Left lobe of liver (tissue), 2 donors: ENCODE measurements around the gene HBQ1. TPM values are rescaled to one million over a fixed set of nuclear protein-coding genes. Genes with fewer than 3 reads are reported as not detected.
"Not testable (repeated sequence)": the region's sequence is repeated elsewhere in the genome, so short reads cannot be mapped to it uniquely, and the experiment has no call there.

Source experiments
- ATAC-seq: fragments of 200-7000 bp; cut with Tn5 transposase; one replicate; pipeline ENCODE4 v1.9.1; 2020; ENCODE audit warnings: mild to moderate bottlenecking, moderate library complexity
- DNase-seq: peaks from one replicate; pipeline ENCODE4 v3.0.0-alpha.2; 2020; ENCODE audit warnings: low spot score
- total RNA-seq: library from RNA; stranded (reverse); gene quantifications from one replicate; pipeline ENCODE4 v1.2.1, GENCODE V29; 2021
- donor health status: DM: no; HTN: no; CAD: no; lungs with moderate emphysema.
- donor health status: DM: no; HTN: yes; CAD: no.

Gene HBQ1
- not detected for total RNA-seq

DNA sequence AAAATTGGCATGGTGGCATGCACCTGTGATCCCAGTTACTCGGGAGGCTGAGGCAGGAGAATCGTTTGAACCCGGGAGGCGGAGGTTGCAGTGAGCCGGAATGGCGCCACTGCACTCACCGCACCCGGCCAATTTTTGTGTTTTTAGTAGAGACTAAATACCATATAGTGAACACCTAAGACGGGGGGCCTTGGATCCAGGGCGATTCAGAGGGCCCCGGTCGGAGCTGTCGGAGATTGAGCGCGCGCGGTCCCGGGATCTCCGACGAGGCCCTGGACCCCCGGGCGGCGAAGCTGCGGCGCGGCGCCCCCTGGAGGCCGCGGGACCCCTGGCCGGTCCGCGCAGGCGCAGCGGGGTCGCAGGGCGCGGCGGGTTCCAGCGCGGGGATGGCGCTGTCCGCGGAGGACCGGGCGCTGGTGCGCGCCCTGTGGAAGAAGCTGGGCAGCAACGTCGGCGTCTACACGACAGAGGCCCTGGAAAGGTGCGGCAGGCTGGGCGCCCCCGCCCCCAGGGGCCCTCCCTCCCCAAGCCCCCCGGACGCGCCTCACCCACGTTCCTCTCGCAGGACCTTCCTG lies at the start of gene HBQ1:
HBQ1 (plus strand) TSS at position 359 of the 575 bp plus-strand sequence; CDS start at position 387, 28 bp downstream.
- DNase-seq (no peak), ATAC-seq (no peak)

DNA sequence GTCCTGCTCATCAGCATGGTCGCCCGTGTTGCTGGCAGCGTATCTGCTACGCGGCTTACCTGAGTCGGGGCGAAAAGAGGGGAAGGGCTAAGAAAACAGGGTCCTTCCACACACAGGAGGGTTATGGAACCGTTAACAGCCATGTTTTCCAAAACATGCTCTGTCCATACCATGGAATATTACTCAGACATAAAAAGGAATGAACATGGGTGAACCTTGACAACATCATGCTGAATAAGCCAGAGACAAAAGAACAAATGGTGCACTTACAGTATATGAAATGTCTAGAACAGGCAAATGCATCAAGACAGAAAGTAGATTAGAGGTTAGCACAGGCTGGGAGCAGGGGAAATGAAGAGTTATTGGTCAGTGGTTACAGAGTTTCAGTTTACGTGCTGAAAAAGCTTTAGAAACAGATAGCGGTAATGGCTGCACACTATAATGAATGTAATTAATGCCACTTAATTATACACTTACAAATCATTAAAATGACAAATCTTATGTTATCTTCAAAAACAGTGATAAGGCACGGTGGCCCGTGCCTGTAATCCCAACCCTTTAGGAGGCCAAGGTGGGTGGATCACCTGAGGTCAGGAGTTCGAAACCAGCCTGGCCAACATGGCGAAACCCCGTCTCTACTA lies 49.6 kb upstream of the HBQ1 start:
- ATAC-seq, result no peak
- no peak for DNase-seq

- DNase-seq (no peak), ATAC-seq (no peak)
These were observed 48.1 kb upstream of the HBQ1 start for GRCh38 chr16:132120-132519.

GRCh38 chr16:133716-134115 lies 46.5 kb upstream of the HBQ1 start:
- ATAC-seq (no peak), DNase-seq (no peak)

- ATAC-seq, result peak; percentile 33
- peak; percentile 51 for DNase-seq
These were observed 42.2 kb upstream of the HBQ1 start for GRCh38 chr16:138049-138417.

DNA sequence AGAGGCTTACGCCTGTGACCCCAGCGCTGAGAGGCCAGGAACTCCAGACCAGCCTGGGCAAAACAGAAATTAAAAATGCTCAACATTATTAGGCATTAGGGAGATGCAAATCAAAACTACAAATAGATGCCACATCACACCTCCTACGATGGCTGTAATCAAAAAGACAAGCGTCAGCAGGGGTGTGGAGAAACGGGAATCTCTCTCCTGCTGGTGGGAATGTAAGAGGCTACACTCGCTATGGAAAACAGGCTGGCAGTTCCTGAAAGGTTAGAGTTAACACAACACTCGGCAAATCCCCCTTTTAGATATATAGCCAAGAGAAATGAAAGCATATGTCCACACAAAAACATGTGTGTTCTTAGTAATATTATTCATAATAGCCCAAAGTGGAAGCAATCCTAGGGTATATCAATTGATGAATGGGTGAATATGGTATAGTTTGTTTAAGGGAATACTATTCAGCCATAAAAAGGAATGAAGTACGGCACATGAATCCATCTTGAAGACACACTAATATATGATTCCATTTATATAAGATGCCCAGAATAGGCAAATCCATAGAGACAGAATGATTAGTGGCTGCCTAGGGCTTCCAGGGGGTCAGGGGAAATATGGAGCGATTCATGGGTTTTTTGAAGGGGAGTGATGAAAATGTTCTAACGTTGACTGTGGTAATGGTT lies 39.9 kb upstream of the HBQ1 start:
- no peak for ATAC-seq
- no peak for DNase-seq

- no peak for DNase-seq
- no peak for ATAC-seq
These were observed 37.8 kb upstream of the HBQ1 start for GRCh38 chr16:142405-142967.

GRCh38 chr16:143047-143446 lies 37.2 kb upstream of the HBQ1 start:
- no peak for ATAC-seq
- no peak for DNase-seq

DNA sequence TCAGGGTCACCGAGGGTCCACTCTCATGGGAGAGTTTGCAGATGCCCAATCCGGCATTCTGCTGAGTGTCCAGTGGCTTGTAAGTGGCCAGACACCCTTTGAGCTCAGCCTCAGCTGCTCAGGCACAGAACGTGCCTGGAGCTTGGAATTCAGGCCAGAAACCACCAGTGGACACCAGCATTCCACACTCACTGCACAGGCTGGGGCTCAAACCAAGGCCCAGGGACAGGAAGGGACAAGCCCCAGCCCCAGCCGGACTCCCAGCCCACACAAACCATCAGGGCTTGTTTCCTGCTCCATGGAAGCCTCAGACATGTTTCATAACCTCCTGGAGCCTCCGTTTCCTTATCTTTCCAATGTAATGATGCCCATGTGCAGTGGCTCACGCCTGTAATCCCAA lies 36.8 kb upstream of the HBQ1 start:
- DNase-seq (no peak), ATAC-seq (no peak)

DNA sequence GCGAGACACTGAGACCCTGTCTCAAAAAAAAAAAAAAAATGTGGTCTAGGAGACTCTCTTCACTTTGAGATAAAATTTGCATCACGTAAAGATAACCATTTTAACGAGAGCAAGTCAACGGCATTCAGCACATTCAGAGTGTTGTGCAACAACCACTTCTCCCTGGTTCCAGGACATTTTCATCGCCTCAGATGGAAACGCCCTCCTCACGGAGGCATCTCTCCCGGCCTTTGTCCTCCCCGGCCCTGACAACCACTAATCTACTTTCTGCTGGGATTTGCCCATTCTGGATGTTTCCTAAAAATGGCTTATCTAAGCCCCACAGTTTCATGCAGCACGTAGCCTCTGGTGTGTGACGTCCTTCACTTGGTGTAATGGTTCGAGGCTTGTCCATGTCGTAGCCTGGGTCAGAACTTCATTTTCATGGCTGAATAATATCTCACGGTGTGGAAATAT lies 35.4 kb upstream of the HBQ1 start:
- no peak for DNase-seq
- ATAC-seq, result no peak

GRCh38 chr16:146646-147045 lies 33.6 kb upstream of the HBQ1 start:
- DNase-seq (no peak), ATAC-seq (no peak)

- ATAC-seq (no peak), DNase-seq (no peak)
These were observed 31.1 kb upstream of the HBQ1 start for GRCh38 chr16:149024-149660.

DNA sequence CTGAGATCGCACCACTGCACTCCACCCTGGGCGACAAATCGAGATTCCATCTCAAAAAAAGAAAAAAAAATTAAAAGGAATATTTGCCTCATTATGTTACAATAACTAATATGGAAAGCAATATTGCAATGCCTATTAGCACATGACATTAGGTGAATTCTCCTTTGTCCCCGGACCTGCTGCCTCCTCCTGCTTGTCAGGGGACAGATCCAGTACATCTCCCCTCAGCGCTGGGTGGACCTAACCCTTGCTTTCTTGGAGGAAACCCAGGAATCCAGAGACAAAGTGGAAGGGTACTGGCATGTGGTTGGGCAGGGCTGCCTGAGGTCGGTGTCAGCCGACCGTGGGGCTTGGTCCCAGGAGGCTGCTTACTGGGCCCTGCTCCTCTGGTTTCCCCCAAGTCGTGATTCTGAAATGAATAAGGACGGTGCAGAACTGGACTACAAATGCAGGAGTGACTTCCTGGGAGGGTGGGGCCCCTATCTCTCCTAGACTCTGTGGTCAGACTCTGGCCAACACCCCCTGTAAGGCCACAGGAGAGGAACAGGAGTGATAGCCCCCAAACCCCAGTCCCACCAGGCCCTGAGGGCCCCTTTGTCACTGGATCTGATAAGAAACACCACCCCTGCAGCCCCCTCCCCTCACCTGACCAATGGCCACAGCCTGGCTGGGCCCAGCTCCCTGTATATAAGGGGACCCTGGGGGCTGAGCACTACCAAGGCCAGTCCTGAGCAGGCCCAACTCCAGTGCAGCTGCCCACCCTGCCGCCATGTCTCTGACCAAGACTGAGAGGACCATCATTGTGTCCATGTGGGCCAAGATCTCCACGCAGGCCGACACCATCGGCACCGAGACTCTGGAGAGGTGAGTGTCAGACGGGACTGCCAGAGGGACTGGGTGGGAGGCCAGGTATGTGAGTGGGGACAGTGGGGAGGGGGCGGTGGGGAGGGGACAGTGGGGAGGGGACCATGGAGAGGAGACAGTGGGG lies 27.8 kb upstream of the HBQ1 start, which contains the start of gene HBZ:
HBZ (plus strand) TSS at position 504 of the 988 bp plus-strand sequence; CDS start at position 770, 266 bp downstream.
- DNase-seq, result no peak
- no peak for ATAC-seq

DNA sequence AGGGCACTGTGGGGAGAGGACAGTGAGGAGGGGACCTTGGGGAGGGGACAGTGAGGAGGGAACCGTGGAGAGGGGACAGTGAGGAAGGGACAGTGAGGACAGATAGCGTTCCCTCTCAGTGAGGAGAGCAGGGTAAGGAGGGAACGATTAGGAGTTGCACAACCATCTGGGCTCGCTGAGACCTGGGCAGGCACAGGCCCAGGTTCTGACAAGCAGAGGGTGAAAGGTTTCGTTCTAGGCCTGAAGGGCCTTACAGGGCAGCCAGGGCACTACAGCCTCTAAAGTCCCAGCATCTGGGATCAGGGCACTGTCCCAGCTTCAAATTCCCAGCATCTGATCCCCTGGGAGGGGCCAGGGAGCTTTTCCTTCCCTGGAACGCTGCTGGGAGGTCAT lies 27.1 kb upstream of the HBQ1 start:
- ATAC-seq, result peak; percentile 95
- DNase-seq, result not testable (repeated sequence)

GRCh38 chr16:153550-154216 lies 26.6 kb upstream of the HBQ1 start:
- peak; percentile 25 for ATAC-seq

DNA sequence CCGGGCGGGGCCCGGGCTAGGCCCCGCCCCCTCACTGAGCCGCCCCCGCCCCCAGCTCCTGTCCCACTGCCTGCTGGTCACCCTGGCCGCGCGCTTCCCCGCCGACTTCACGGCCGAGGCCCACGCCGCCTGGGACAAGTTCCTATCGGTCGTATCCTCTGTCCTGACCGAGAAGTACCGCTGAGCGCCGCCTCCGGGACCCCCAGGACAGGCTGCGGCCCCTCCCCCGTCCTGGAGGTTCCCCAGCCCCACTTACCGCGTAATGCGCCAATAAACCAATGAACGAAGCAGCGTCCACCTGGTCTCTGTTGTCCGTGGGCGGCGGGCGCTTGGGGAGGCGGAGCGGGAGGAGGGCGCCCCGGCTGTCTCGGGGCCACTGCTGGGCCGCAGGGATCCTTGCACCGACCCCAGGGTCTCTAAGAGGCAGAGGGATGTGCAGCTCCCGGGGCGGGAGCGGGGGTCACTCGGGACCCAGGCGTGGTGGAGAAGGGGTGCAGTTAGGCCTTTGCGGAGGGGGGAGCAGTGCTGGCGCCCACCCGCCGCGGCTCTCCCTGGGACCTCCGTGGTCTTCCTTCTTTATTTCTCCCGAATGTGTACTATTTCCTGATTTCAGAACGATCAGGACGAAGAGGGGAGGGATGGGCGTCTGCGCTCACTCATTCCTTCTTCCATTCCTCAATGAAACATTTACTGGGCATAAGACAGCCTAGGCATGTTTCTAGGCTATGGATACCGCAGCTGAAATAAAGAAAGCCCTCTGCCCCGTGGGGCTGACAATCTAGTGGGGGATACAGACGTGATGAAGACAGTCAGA lies 25.8 kb upstream of the HBQ1 start:
- DNase-seq (no peak), ATAC-seq (no peak)

More at GRCh38 chr16:153550-154216, 26.6 kb upstream of the HBQ1 start:
- DNase-seq, result not testable (repeated sequence)

- no peak for ATAC-seq
- no peak for DNase-seq
These were observed 25.2 kb upstream of the HBQ1 start for GRCh38 chr16:155031-155398.

DNA sequence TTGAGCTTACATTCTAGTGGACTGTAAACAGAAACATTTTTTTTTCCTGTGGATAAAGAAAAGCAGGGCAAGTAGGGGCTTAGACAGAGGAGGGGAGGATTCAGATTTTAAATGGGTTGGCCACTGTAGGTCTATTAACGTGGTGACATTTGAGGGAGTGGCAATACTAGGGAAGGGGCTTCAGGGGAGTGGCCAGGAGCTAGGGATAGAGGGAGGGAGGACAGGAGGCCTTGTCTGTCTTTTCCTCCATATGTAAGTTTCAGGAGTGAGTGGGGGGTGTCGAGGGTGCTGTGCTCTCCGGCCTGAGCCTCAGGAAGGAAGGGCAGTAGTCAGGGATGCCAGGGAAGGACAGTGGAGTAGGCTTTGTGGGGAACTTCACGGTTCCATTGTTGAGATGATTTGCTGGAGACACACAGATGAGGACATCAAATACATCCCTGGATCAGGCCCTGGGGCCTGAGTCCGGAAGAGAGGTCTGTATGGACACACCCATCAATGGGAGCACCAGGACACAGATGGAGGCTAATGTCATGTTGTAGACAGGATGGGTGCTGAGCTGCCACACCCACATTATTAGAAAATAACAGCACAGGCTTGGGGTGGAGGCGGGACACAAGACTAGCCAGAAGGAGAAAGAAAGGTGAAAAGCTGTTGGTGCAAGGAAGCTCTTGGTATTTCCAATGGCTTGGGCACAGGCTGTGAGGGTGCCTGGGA lies 21.0 kb upstream of the HBQ1 start:
- DNase-seq, result no peak

More for the DNA sequence above, 21.0 kb upstream of the HBQ1 start:
- ATAC-seq, result no peak
